HCT116 (cell line): ENCODE measurements around the gene TMEM109. TPM values are rescaled to one million over a fixed set of nuclear protein-coding genes. Genes with fewer than 3 reads are reported as not detected.

Experiments
- ATAC-seq: fragments of 200-7000 bp; cut with Tn5 transposase; 2 replicates; pipeline ENCODE4 v1.9.1; 2020; ENCODE audit warnings: mild to moderate bottlenecking, moderate library complexity
- BruUV-seq: library from RNA; stranded (reverse); fragments of 400-500 nt; replicated peaks from 2 replicates; lab custom pipeline; 2021; lab: Mats Ljungman, UMichigan
- CTCF ChIA-PET: fragments of 300-600 bp; sonication (Branson Sonifier 250); formaldehyde crosslinking; loops from one replicate; lab custom pipeline; 2021; ENCODE audit warnings: antibody characterized with exemption; lab: Charles Lee
- POLR2A ChIA-PET: fragments of 300-600, 350-600 bp; sonication (Branson Sonifier 250); formaldehyde crosslinking; loops from one replicate; lab custom pipeline; 2021; ENCODE audit warnings: antibody characterized with exemption; lab: Charles Lee
- RAD21 ChIA-PET, 2 experiments: fragments of 300-600 bp; sonication (Branson Sonifier 250); formaldehyde crosslinking; loops; one replicate each; lab custom pipeline; 2023; ENCODE audit warnings: low total read pairs in 2 of 2; ENCODE audit not compliant: uncharacterized antibody in 2 of 2, unreplicated experiment in 2 of 2, low non-redundant PET in 1 of 2; lab: Charles Lee
- DNase-seq: peaks from one replicate; pipeline ENCODE4 v3.0.0-alpha.2; 2010; ENCODE audit warnings: low read depth, low spot score
- H2AFZ ChIP-seq: fragments of 200-600 bp; shearing (Covaris generic), sonication (generic); 2 replicates; pipeline ENCODE4 v1.6.1; 2017; ENCODE audit warnings: low read depth, mixed run types, mixed read lengths, antibody characterized with exemption, low read length; ENCODE audit not compliant: poor library complexity, severe bottlenecking
- H3K27ac ChIP-seq: 2 replicates; pipeline ENCODE4 v1.5.1; 2012; ENCODE audit warnings: low read depth, low read length
- H3K27me3 ChIP-seq: fragments of 200-600 bp; sonication (generic); 2 replicates; pipeline ENCODE4 v1.6.1; 2016; ENCODE audit warnings: mixed run types, low read length, mixed read lengths; ENCODE audit not compliant: insufficient read depth
- H3K36me3 ChIP-seq, 2 experiments: fragments of 200-500 bp in 1 of 2; fragments of 200-600 bp in 1 of 2; sonication (Bioruptor generic) in 1 of 2; sonication (generic) in 1 of 2; 2 replicates each; pipeline versions ENCODE4 v1.5.1 to v1.6.1; 2014 to 2016; ENCODE audit warnings: low read length in 2 of 2, inconsistent platforms in 1 of 2, mixed read lengths in 1 of 2, mixed run types in 1 of 2; ENCODE audit not compliant: insufficient read depth in 2 of 2, control insufficient read depth in 1 of 2
- H3K4me1 ChIP-seq, 2 experiments: fragments of 200-600 bp in 1 of 2; sonication (generic) in 1 of 2; 2 replicates each; pipeline versions ENCODE4 v1.5.1 to v1.6.1; 2012 to 2017; ENCODE audit warnings: low read length in 2 of 2, inconsistent platforms in 1 of 2, mild to moderate bottlenecking in 1 of 2, mixed read lengths in 1 of 2, mixed run types in 1 of 2, moderate library complexity in 1 of 2; ENCODE audit not compliant: insufficient read depth in 2 of 2, control insufficient read depth in 1 of 2
- H3K4me2 ChIP-seq: fragments of 200-600 bp; sonication (generic); 2 replicates; pipeline ENCODE4 v1.6.1; 2017; ENCODE audit warnings: mixed run types, low read length, mixed read lengths
- H3K4me3 ChIP-seq, 2 experiments: fragments of 200-600 bp in 1 of 2; sonication (generic) in 1 of 2; replicated peaks in 1 of 2; 2 replicates each; pipeline ENCODE4 v1.5.1; 2011 to 2016; ENCODE audit warnings: low read length in 2 of 2, control low read depth in 1 of 2, low read depth in 1 of 2, mild to moderate bottlenecking in 1 of 2, mixed read lengths in 1 of 2, mixed run types in 1 of 2
- H3K79me2 ChIP-seq: fragments of 200-600 bp; sonication (generic); 2 replicates; pipeline ENCODE4 v1.6.1; 2017; ENCODE audit warnings: mild to moderate bottlenecking, mixed run types, low read length, moderate library complexity, mixed read lengths; ENCODE audit not compliant: insufficient read depth
- H3K9ac ChIP-seq: fragments of 200-600 bp; sonication (generic); 2 replicates; pipeline ENCODE4 v1.6.1; 2016; ENCODE audit warnings: low read length, mixed read lengths
- H3K9me2 ChIP-seq: fragments of 200-600 bp; sonication (generic), shearing (Covaris generic); 2 replicates; pipeline ENCODE4 v1.6.1; 2017; ENCODE audit warnings: mixed run types, mild to moderate bottlenecking, moderate library complexity; ENCODE audit not compliant: insufficient read depth
- H3K9me3 ChIP-seq, 2 experiments: fragments of 200-500 bp in 1 of 2; fragments of 200-600 bp in 1 of 2; sonication (Bioruptor generic) in 1 of 2; sonication (generic) in 1 of 2; 2 replicates each; pipeline ENCODE4 v1.6.1; 2014 to 2017; ENCODE audit warnings: low read length in 2 of 2, mixed read lengths in 2 of 2, inconsistent platforms in 1 of 2, low read depth in 1 of 2, mild to moderate bottlenecking in 1 of 2, mixed run types in 1 of 2, moderate library complexity in 1 of 2; ENCODE audit not compliant: control insufficient read depth in 1 of 2, insufficient read depth in 1 of 2
- H4K20me1 ChIP-seq: fragments of 200-600 bp; sonication (generic), shearing (Covaris generic); 2 replicates; pipeline ENCODE4 v1.6.1; 2017; ENCODE audit warnings: mixed run types, mild to moderate bottlenecking, moderate library complexity; ENCODE audit not compliant: insufficient read depth
- CBX3 ChIP-seq: IDR thresholded peaks from 2 replicates; pipeline ENCODE4 v1.6.1; 2012; ENCODE audit warnings: low read depth
- EGR1 ChIP-seq: IDR thresholded peaks from 2 replicates; pipeline ENCODE4 v1.6.1; 2012; ENCODE audit warnings: low read depth
- FOSL1 ChIP-seq: IDR thresholded peaks from 2 replicates; pipeline ENCODE4 v1.6.1; 2012; ENCODE audit warnings: low read depth
- POLR2AphosphoS5 ChIP-seq: IDR thresholded peaks from 2 replicates; pipeline ENCODE4 v1.6.1; 2011; ENCODE audit warnings: mild to moderate bottlenecking, low read depth, low read length, moderate library complexity
- SIN3A ChIP-seq: IDR thresholded peaks from 2 replicates; pipeline ENCODE4 v1.6.1; 2012; ENCODE audit warnings: low read depth
- SRF ChIP-seq: IDR thresholded peaks from 2 replicates; pipeline ENCODE4 v1.6.1; 2012; ENCODE audit warnings: low read depth
- ZFX ChIP-seq: fragments of 450-650 bp; IDR thresholded peaks from 2 replicates; pipeline ENCODE4 v1.6.1; 2017
- intact Hi-C: fragments of 100-400 bp; cut with micrococcal nuclease; formaldehyde crosslinking; loops from 2 replicates; pipeline ENCODE4 v1.10.0; 2022
- total RNA-seq: library from RNA; stranded (reverse); gene quantifications from one replicate; pipeline ENCODE4 v1.2.1, GENCODE V29; 2021; ENCODE audit not compliant: unreplicated experiment
- TF ChIP-seq, protein P1 (sequence below): IDR thresholded peaks from 2 replicates; pipeline ENCODE4 v1.6.1; 2011; ENCODE audit warnings: mild to moderate bottlenecking, low read length, moderate library complexity; ENCODE audit not compliant: insufficient replicate concordance; ENCODE audit errors: extremely low read depth
- TF ChIP-seq, protein P2 (sequence below): IDR thresholded peaks from 2 replicates; pipeline ENCODE4 v1.6.1; 2012
- TF ChIP-seq, protein P3 (sequence below), 3 experiments: fragments of 200-600 bp in 1 of 3; sonication (generic) in 1 of 3; IDR thresholded peaks in 2 of 3; conservative IDR thresholded peaks in 1 of 3; 2 replicates each; pipeline ENCODE4 v1.5.1; 2012 to 2017; ENCODE audit warnings: low read depth in 2 of 3, low read length in 2 of 3, antibody characterized with exemption in 1 of 3, borderline replicate concordance in 1 of 3, control low read depth in 1 of 3, mild to moderate bottlenecking in 1 of 3, mixed read lengths in 1 of 3, mixed run types in 1 of 3, moderate library complexity in 1 of 3; ENCODE audit not compliant: insufficient read depth in 1 of 3

TMEM109 gene
- total RNA-seq, 1 experiment from 2014 or later: 44.4 TPM

DNA sequence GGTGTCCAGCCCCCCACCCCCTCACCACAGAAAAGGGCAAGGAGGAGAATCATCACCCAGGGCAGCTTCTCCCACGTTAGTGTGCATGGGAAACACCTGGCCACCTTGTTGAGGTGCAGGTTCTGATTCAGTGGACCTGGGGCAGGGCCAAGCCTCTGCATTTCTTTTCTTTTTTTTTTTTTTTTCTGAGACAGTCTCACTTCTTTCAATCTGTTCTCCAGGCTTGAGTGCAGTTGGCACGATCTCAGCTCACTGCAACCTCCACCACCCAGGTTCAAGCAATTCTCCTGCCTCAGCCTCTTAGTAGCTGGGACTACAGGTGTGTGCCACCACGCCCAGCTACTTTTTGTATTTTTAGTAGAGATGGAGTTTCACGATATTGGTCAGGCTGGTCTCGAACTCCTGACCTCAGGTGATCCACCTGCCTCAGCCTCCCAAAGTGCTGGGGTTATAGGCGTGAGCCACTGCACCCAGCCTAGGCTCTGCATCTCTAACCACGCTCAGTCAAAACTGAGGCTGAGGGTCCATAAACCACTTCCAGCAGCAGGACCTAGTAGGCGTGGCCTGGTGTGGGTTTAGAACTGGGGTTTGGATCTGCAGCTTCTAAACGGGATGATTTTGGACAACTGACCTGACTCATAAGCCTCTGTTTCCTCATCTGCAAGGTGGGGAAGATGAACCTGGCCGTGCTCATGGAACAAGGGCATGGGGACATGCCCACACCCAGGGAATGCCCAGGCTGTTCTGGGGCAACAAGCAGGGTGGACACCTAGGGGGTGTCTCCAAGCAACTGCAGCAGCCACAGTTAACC, 45.9 kb upstream of the TMEM109 start:
- ChIA-PET CTCF (no interaction called here), POLR2A (no interaction called here)
- H3K9ac ChIP-seq: no peak overlapping the region
- no peaks in the 10 kb centered on the region for H4K20me1 ChIP-seq
- no peak for TF ChIP-seq ZFX
- TF ChIP-seq, protein P1, sequence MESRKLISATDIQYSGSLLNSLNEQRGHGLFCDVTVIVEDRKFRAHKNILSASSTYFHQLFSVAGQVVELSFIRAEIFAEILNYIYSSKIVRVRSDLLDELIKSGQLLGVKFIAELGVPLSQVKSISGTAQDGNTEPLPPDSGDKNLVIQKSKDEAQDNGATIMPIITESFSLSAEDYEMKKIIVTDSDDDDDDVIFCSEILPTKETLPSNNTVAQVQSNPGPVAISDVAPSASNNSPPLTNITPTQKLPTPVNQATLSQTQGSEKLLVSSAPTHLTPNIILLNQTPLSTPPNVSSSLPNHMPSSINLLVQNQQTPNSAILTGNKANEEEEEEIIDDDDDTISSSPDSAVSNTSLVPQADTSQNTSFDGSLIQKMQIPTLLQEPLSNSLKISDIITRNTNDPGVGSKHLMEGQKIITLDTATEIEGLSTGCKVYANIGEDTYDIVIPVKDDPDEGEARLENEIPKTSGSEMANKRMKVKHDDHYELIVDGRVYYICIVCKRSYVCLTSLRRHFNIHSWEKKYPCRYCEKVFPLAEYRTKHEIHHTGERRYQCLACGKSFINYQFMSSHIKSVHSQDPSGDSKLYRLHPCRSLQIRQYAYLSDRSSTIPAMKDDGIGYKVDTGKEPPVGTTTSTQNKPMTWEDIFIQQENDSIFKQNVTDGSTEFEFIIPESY: no peak
- TF ChIP-seq, protein P2, sequence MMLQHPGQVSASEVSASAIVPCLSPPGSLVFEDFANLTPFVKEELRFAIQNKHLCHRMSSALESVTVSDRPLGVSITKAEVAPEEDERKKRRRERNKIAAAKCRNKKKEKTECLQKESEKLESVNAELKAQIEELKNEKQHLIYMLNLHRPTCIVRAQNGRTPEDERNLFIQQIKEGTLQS: no peak
- TF ChIP-seq, all 23 proteins: peak for 0
- DNase-seq (no peak), ATAC-seq (no peak)
- Histone ChIP-seq H3K4me1 (peaks cover 0 to 4% of the 10 kb centered on the region in 2 experiments; a peak in 2 of 4 replicates), H3K9me3 (no peaks in the 10 kb centered on the region), H3K36me3 (no peaks in the 10 kb centered on the region), H3K9me2 (no peaks in the 10 kb centered on the region), H3K4me3 (no peak overlapping the region), H3K79me2 (no peaks in the 10 kb centered on the region), H3K27ac (no peak overlapping the region), H2AFZ (no peak overlapping the region), H3K4me2 (no peak overlapping the region), H3K27me3 (0 out of 2 replicates have a peak, but pooled peaks cover 4% of the 10 kb centered on the region)
- intact Hi-C loops: no loop called here
- no TSS peak for BruUV-seq
- RAD21 ChIA-PET: no interaction called here

DNA sequence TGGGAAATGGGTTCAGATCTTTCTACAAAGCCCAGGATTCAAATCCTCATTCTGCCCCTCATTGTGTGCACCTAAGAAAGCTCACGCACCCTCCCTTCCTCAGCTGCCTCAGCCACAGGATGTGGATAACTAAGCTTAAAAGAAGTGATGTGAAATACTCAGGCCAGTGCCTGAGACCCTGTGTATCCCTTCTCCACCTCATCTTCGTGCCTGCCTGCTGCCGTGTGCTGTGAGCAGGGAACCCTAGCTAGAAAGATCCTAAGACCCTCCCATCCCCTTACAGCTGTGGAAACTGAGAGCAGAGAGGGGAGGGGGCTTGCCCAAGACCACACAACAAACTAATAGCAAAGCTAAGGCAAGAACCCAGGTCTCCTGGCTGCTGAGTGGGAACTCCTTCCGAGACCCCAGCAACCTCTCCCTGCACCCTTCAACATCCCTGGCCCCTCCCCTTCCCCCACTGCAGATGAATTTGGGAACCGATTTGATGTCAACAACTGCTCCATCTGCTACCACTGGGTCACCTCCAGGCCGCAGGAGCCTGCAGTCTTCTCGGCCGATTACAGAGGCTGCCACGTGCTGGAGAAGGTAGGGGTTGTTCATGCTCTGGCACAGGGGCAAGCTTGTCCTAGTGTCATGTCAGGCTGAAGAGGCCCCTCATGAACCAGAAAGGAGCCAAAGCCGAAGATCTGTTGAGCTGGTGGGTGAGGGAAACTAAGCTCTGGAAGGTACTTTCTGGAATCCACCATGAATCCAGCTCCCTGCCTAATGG, 45.1 kb upstream of the TMEM109 start:
- peaks cover 0 to 4% of the 10 kb centered on the region in 2 experiments; a peak in 2 of 4 replicates for H3K4me1 ChIP-seq
- ChIA-PET POLR2A (no interaction called here), RAD21 (no interaction called here), CTCF (no interaction called here)
- no peak overlapping the region for H3K4me2 ChIP-seq
- no peak overlapping the region for H2AFZ ChIP-seq
- H3K9me3 ChIP-seq: no peaks in the 10 kb centered on the region
- BruUV-seq: no TSS peak
- ATAC-seq (no peak), DNase-seq (no peak)
- H3K79me2 ChIP-seq: no peaks in the 10 kb centered on the region
- H4K20me1 ChIP-seq: no peaks in the 10 kb centered on the region
- intact Hi-C loops: no loop called here
- H3K36me3 ChIP-seq: no peaks in the 10 kb centered on the region
- 0 out of 2 replicates have a peak, but pooled peaks cover 4% of the 10 kb centered on the region for H3K27me3 ChIP-seq
- H3K4me3 ChIP-seq: no peak overlapping the region
- H3K9me2 ChIP-seq: no peaks in the 10 kb centered on the region
- no peak overlapping the region for H3K27ac ChIP-seq
- H3K9ac ChIP-seq: no peak overlapping the region
- no peak for TF ChIP-seq EGR1
- no peak for TF ChIP-seq SIN3A
- TF ChIP-seq FOSL1: no peak
- no peak for TF ChIP-seq CBX3
- TF ChIP-seq, protein P2: no peak
- no peak for TF ChIP-seq SRF
- TF ChIP-seq, protein P1: no peak
- TF ChIP-seq POLR2AphosphoS5: no peak
- TF ChIP-seq, protein P3, sequence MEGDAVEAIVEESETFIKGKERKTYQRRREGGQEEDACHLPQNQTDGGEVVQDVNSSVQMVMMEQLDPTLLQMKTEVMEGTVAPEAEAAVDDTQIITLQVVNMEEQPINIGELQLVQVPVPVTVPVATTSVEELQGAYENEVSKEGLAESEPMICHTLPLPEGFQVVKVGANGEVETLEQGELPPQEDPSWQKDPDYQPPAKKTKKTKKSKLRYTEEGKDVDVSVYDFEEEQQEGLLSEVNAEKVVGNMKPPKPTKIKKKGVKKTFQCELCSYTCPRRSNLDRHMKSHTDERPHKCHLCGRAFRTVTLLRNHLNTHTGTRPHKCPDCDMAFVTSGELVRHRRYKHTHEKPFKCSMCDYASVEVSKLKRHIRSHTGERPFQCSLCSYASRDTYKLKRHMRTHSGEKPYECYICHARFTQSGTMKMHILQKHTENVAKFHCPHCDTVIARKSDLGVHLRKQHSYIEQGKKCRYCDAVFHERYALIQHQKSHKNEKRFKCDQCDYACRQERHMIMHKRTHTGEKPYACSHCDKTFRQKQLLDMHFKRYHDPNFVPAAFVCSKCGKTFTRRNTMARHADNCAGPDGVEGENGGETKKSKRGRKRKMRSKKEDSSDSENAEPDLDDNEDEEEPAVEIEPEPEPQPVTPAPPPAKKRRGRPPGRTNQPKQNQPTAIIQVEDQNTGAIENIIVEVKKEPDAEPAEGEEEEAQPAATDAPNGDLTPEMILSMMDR (IDR thresholded peaks at IDR 0.05 in 2 of 3, conservative IDR thresholded peaks at IDR 0.05 in 1 of 3; ENCODE audit: borderline replicate concordance in 1 of 3, insufficient read depth in 1 of 3, low read depth in 2 of 3, low read length in 2 of 3): no peak
